HepG2 (cell line): ENCODE measurements around the gene FOXA3. TPM values are rescaled to one million over a fixed set of nuclear protein-coding genes. Genes with fewer than 3 reads are reported as not detected.

ENCODE experiments used
- DPF2 ChIP-seq: sonication (generic); formaldehyde crosslinking; IDR thresholded peaks from 2 replicates; pipeline ENCODE4 v1.4.0; 2020; ENCODE audit warnings: mild to moderate bottlenecking, low read depth, missing genetic modification reagents, borderline replicate concordance
- GTF3A ChIP-seq: sonication (generic); formaldehyde crosslinking; conservative IDR thresholded peaks from 2 replicates; pipeline ENCODE4 v1.4.0; 2020; ENCODE audit warnings: mild to moderate bottlenecking, missing genetic modification reagents
- HOXA3 ChIP-seq: sonication (generic); formaldehyde crosslinking; IDR thresholded peaks from 2 replicates; pipeline ENCODE4 v1.5.0; 2020; ENCODE audit warnings: missing genetic modification reagents
- MAF1 ChIP-seq: sonication (generic); formaldehyde crosslinking; IDR thresholded peaks from 2 replicates; pipeline ENCODE4 v1.5.0; 2020; ENCODE audit warnings: missing genetic modification reagents, borderline replicate concordance
- PHF5A ChIP-seq: IDR thresholded peaks from one replicate; pipeline ENCODE4 v1.6.1; 2018; ENCODE audit warnings: low read depth, missing genetic modification reagents; ENCODE audit not compliant: unreplicated experiment
- TBP ChIP-seq: sonication (generic); formaldehyde crosslinking; IDR thresholded peaks from 2 replicates; pipeline ENCODE4 v1.5.0; 2020; ENCODE audit warnings: missing genetic modification reagents
- ZMYM3 ChIP-seq: sonication (generic); formaldehyde crosslinking; IDR thresholded peaks from 2 replicates; pipeline ENCODE4 v1.5.1; 2020; ENCODE audit warnings: mild to moderate bottlenecking, missing genetic modification reagents
- polyA plus RNA-seq, 8 experiments: library from polyadenylated mRNA; depleted of rRNA in 3 of 8; stranded (reverse) in 7 of 8; unstranded in 1 of 8; fragments of >200 nt; fragmentation: Illumina TruSeq in 4 of 8; extraction: Trizol in 4 of 8; gene quantifications; 2 replicates each; pipeline versions ENCODE4 v1.2.1 to v1.2.3, GENCODE V29; 2011 to 2016; ENCODE audit warnings: low read depth in 4 of 8, missing spikeins in 1 of 8, mixed read lengths in 1 of 8; ENCODE audit not compliant: insufficient read depth in 1 of 8
- total RNA-seq, 5 experiments: library from RNA; depleted of rRNA; stranded (reverse); fragments of >200 nt; fragmentation: Illumina TruSeq; extraction: Trizol; gene quantifications; 2 replicates each; pipeline ENCODE4 v1.2.3, GENCODE V29; 2016; ENCODE audit warnings: low read depth in 1 of 5
- TF ChIP-seq, protein P1 (sequence below): sonication (generic); formaldehyde crosslinking; IDR thresholded peaks from 2 replicates; pipeline ENCODE4 v1.4.0; 2020; ENCODE audit warnings: mild to moderate bottlenecking, missing genetic modification reagents, borderline replicate concordance
- TF ChIP-seq, protein P2 (sequence below): sonication (generic); formaldehyde crosslinking; IDR thresholded peaks from 2 replicates; pipeline ENCODE4 v1.8.0; 2022; ENCODE audit warnings: mild to moderate bottlenecking, missing genetic modification reagents, moderate library complexity

FOXA3 gene
- total and polyA plus RNA-seq, 2 of the 13 experiments (the other 11 are each of a cell fraction or from before 2014, with no cell fraction given): 29.8 to 47.6 TPM

DNA sequence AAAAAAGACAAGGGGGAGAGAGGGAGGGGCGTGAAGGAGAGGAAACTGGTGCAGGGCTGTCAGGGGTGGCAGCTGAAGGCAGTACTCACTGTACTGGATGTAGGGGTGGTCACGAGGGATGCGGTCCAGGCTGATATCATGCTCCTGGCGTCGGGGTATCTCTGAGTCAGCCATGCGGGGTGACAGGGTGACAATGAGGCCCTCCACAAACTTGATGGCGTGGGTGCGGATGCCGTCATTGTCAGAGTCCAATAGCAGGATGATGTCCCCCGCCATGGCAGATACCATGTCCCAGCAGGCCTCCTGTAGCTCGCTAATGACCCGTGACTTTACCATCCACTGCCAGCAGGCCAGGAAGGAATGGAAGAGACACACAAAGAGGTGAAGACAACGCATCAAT, 16.5 kb upstream of the FOXA3 start (continued):
- TF ChIP-seq, protein P1, sequence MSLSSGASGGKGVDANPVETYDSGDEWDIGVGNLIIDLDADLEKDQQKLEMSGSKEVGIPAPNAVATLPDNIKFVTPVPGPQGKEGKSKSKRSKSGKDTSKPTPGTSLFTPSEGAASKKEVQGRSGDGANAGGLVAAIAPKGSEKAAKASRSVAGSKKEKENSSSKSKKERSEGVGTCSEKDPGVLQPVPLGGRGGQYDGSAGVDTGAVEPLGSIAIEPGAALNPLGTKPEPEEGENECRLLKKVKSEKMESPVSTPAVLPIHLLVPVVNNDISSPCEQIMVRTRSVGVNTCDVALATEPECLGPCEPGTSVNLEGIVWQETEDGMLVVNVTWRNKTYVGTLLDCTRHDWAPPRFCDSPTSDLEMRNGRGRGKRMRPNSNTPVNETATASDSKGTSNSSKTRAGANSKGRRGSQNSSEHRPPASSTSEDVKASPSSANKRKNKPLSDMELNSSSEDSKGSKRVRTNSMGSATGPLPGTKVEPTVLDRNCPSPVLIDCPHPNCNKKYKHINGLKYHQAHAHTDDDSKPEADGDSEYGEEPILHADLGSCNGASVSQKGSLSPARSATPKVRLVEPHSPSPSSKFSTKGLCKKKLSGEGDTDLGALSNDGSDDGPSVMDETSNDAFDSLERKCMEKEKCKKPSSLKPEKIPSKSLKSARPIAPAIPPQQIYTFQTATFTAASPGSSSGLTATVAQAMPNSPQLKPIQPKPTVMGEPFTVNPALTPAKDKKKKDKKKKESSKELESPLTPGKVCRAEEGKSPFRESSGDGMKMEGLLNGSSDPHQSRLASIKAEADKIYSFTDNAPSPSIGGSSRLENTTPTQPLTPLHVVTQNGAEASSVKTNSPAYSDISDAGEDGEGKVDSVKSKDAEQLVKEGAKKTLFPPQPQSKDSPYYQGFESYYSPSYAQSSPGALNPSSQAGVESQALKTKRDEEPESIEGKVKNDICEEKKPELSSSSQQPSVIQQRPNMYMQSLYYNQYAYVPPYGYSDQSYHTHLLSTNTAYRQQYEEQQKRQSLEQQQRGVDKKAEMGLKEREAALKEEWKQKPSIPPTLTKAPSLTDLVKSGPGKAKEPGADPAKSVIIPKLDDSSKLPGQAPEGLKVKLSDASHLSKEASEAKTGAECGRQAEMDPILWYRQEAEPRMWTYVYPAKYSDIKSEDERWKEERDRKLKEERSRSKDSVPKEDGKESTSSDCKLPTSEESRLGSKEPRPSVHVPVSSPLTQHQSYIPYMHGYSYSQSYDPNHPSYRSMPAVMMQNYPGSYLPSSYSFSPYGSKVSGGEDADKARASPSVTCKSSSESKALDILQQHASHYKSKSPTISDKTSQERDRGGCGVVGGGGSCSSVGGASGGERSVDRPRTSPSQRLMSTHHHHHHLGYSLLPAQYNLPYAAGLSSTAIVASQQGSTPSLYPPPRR (CRISPR knock-in tag): no peak
- TF ChIP-seq HOXA3 (no peak), ZMYM3 (CRISPR knock-in tag) (no peak), MAF1 (no peak), GTF3A (CRISPR knock-in tag) (no peak), TBP (CRISPR knock-in tag) (no peak), PHF5A (CRISPR knock-in tag) (no peak), DPF2 (CRISPR knock-in tag) (no peak)
- TF ChIP-seq, protein P2, sequence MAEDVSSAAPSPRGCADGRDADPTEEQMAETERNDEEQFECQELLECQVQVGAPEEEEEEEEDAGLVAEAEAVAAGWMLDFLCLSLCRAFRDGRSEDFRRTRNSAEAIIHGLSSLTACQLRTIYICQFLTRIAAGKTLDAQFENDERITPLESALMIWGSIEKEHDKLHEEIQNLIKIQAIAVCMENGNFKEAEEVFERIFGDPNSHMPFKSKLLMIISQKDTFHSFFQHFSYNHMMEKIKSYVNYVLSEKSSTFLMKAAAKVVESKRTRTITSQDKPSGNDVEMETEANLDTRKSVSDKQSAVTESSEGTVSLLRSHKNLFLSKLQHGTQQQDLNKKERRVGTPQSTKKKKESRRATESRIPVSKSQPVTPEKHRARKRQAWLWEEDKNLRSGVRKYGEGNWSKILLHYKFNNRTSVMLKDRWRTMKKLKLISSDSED (CRISPR knock-in tag): no peak
